SIG-M5 treated with dmso at 0.1 percent for 504 hours (cell line): ENCODE data around the gene BPIFB3.

Experiments
- DNase-seq: peaks from one replicate; lab custom pipeline; 2025; ENCODE audit not compliant: unreplicated experiment; lab: John Stamatoyannopoulos, UW

Gene BPIFB3

GRCh38 chr20:33015700-33016580 is 37.8 kb upstream of the BPIFB3 start:
- no peak for DNase-seq

- DNase-seq = no peak
These were observed 37.1 kb upstream of the BPIFB3 start for GRCh38 chr20:33016581-33017109.

DNA sequence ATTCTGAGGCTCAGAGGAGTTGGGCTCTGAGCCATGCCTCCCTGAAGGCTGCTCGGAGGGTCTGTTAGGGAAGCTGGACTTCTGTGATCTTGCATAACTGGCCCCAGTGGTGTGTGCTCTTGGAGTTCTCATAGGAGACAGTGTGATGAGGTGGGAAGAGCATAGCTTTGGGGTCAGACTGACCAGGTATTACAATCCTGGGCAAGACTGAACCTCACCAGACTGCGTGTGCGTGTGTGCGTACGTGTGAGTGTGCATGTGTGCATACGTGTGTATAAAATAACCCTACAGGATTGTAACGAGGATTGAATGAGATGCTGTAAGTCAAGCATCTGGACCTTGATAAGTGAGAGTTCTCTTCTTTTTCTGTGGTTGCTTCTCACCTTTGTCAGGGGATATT is 36.2 kb upstream of the BPIFB3 start:
- no peak for DNase-seq

GRCh38 chr20:33018169-33018931 is 35.4 kb upstream of the BPIFB3 start:
- no peak for DNase-seq

- DNase-seq = no peak
These were observed 34.0 kb upstream of the BPIFB3 start for GRCh38 chr20:33019465-33020277.

DNA sequence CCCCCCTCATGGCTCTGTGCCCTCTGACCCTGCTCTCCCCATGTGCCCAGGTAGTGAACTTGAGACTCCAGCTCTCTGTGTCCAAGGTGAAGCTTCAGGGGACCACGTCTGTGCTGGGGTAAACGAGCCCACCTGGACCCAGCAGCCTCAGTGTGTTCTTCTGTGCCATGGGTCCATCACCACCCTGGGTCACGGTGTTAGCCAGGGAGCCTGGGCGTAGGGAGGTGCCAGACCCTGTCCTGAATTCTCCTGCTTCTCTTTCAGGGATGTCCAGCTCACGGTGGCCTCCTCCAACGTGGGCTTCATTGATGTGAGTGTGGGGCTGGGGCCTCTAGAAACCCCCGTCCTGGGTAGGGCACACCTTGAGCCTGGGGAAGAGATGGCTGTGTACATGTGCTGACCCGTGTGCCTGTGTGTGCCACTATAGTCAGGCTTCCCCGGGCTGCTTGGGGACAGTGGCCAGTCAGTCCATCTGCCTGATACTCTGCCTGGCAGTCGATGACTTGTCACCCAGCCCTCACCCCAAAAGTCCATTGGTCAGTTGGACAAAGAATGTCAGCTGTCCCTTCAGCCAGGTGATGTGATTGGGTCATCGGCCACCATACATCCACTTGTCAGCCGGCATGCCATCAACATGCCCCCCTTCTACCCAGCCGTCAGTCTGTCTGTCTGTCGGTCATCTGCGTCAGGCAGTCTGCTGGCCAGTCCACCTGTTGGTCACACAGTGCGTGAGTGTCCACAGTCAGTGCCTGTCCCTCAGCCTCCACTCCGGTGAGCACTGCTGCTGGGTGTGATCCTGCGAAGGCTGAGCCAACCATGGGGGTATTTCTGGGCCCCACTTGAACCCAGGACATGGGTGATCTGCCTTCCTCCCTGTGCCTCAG is 33.2 kb upstream of the BPIFB3 start:
- DNase-seq = no peak

GRCh38 chr20:33021879-33022278 is 31.8 kb upstream of the BPIFB3 start:
- DNase-seq = no peak

DNA sequence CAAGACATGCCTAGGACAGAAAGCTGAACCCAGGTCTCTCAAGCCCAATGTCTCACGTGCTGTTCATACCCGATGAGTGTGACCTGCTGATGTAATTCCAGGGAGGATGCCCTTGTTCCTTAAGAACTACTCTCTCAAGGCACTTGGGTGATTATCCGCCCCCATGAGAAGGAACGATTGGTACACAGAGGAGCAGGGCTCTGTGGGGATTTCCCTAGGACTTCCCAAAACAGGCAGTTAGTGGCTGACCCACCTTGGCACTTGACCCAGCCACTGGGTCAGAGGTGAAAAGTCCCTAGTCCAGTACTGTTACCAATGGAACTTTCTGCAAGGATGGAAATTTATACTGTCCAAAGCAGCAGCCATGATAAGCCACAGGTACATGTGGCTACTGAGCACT is 31.4 kb upstream of the BPIFB3 start:
- DNase-seq = no peak

GRCh38 chr20:33022694-33023438 is 30.8 kb upstream of the BPIFB3 start:
- no peak for DNase-seq

GRCh38 chr20:33023439-33024242 is 30.1 kb upstream of the BPIFB3 start:
- no peak for DNase-seq

GRCh38 chr20:33024243-33024560 is 29.5 kb upstream of the BPIFB3 start:
- no peak for DNase-seq

GRCh38 chr20:33024609-33025317 is 28.9 kb upstream of the BPIFB3 start:
- no peak for DNase-seq

DNA sequence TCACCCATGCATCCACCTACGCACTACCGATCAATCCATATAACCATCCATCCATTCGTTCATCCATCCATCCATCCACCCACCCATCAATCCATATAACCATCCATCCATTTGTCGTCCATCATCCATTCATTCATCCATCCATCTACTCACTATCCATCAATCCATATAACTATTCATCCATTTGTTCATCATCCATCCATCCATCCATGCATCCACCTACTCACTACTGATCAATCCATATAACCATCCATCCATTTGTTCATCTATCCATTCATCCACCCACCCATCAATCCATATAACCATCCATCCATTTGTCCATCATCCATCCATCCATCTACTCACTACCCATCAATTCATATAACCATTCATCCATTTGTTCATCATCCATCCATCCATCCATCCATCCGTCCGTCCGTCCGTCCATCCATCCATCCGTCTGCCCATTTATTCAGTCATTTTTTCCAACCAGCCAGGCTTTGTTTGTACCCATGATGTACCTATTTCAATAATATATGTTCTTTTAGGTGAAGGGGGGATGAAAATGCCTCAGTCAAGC is 28.3 kb upstream of the BPIFB3 start:
- DNase-seq = no peak

- no peak for DNase-seq
These were observed 27.5 kb upstream of the BPIFB3 start for GRCh38 chr20:33026072-33026778.

GRCh38 chr20:33026779-33027759 is 26.6 kb upstream of the BPIFB3 start:
- DNase-seq = no peak
